ENCODE results near the gene HCN3. TPM values are rescaled to one million over a fixed set of nuclear protein-coding genes. Genes with fewer than 3 reads are reported as not detected.

Gene HCN3
- total RNA-seq, 4 donors from 2014 or later, result 1.7 to 2.7 (median 2.4) TPM

- no peak for DNase-seq (ENCODE audit: low spot score in 2 of 2)
- Histone ChIP-seq H3K4me3 (peak overlapping the region; percentile 53 to 89 (median 64)), H3K27ac (peak overlapping the region; percentile 96 to 100 (median 98)), H3K9me3 (no peaks in the 10 kb centered on the region), H3K4me1 (peaks cover 0 to 53% (median 25%) of the 10 kb centered on the region in 4 donors), H3K36me3 (peaks cover 0 to 28% (median 4%) of the 10 kb centered on the region in 3 donors), H3K27me3 (no peaks in the 10 kb centered on the region)
- WGBS, 2 donors, result 33 to 39% methylated on average over 21 to 24 of the region's 27 CpGs
- TF ChIP-seq POLR2A (IDR thresholded peaks at IDR 0.05) (no peak), EP300 (IDR thresholded peaks at IDR 0.05) (no peak)
- TF ChIP-seq, protein P1, sequence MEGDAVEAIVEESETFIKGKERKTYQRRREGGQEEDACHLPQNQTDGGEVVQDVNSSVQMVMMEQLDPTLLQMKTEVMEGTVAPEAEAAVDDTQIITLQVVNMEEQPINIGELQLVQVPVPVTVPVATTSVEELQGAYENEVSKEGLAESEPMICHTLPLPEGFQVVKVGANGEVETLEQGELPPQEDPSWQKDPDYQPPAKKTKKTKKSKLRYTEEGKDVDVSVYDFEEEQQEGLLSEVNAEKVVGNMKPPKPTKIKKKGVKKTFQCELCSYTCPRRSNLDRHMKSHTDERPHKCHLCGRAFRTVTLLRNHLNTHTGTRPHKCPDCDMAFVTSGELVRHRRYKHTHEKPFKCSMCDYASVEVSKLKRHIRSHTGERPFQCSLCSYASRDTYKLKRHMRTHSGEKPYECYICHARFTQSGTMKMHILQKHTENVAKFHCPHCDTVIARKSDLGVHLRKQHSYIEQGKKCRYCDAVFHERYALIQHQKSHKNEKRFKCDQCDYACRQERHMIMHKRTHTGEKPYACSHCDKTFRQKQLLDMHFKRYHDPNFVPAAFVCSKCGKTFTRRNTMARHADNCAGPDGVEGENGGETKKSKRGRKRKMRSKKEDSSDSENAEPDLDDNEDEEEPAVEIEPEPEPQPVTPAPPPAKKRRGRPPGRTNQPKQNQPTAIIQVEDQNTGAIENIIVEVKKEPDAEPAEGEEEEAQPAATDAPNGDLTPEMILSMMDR (IDR thresholded peaks at IDR 0.05), result no peak
Observed at GRCh38 chr1:155321639-155322503, 44.6 kb downstream of the HCN3 start.

- WGBS, 2 donors, result 1% methylated on average over 27 to 28 of the region's 28 CpGs
- peaks cover 0 to 53% (median 25%) of the 10 kb centered on the region in 4 donors for H3K4me1 ChIP-seq
- TF ChIP-seq EP300 (IDR thresholded peaks at IDR 0.05) (no peak), POLR2A (IDR thresholded peaks at IDR 0.05) (no peak)
- TF ChIP-seq, protein P1 (IDR thresholded peaks at IDR 0.05), result no peak
- no peak for DNase-seq (ENCODE audit: low spot score in 2 of 2)
- H3K27ac ChIP-seq, result peak overlapping the region; percentile 96 to 100 (median 98)
- peaks cover 0 to 34% (median 4%) of the 10 kb centered on the region in 3 donors for H3K36me3 ChIP-seq
- peak overlapping the region; percentile 53 to 89 (median 64) for H3K4me3 ChIP-seq
- no peaks in the 10 kb centered on the region for H3K27me3 ChIP-seq
- no peaks in the 10 kb centered on the region for H3K9me3 ChIP-seq
Observed at GRCh38 chr1:155322571-155322952, 45.3 kb downstream of the HCN3 start.

DNA sequence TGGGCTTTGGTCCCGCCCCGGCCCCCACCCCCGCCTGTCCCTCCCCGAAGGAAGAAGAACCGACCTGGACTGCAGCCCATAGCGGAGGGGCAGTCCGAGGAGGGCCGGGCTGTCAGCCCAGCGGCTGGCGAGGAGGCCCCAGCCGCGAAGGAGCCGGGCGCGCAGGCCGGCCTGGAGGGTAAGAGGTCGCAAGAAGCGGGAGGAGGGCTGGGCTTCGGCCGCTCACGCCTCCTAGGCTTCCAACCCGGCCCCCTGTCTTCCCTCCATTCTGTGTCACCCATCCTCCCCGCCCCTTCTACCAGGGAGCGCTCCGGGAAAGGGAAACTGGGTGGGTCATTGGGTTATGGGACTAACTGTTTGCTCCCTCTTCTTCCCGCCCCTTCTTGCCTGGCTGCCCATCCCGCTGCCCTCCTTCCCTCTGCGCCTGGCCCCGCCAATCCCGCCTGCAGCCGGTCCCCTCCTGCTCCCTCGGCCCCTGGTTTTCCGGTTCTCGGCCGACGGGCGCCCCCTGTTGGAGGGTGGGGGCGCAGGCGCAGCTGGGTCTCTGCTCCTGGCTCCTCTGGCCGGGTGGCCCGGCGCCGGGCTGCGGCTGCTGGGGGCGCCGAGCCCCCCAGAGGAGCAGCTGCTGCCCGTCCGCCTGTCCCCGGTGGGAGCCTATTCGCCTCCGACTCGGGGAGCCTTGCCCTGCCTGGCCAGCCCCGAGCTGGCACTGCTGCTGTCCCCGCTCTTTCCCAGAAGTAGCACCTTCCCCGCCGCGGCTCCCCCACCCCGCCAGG is 45.9 kb downstream of the HCN3 start:
- peaks cover 0 to 53% (median 25%) of the 10 kb centered on the region in 4 donors for H3K4me1 ChIP-seq
- 1% methylated on average over 34 to 41 of the region's 58 CpGs for WGBS, 2 donors
- peak; percentile 80 to 87 for DNase-seq (ENCODE audit: low spot score in 2 of 2)
- peaks cover 0 to 34% (median 2%) of the 10 kb centered on the region in 3 donors for H3K36me3 ChIP-seq
- no peaks in the 10 kb centered on the region for H3K27me3 ChIP-seq
- H3K4me3 ChIP-seq, result peak overlapping the region; percentile 53 to 89 (median 64)
- peak overlapping the region; percentile 96 to 100 (median 98) for H3K27ac ChIP-seq
- TF ChIP-seq POLR2A (IDR thresholded peaks at IDR 0.05) (peak; percentile 40 to 47), EP300 (IDR thresholded peaks at IDR 0.05) (peak; percentile 33 to 80)
- TF ChIP-seq, protein P1 (IDR thresholded peaks at IDR 0.05), result peak; percentile 98 to 99 (median 98)
- no peaks in the 10 kb centered on the region for H3K9me3 ChIP-seq

- H3K27ac ChIP-seq, result peak overlapping the region; percentile 96 to 100 (median 98)
- no peaks in the 10 kb centered on the region for H3K27me3 ChIP-seq
- 1% methylated on average over 13 to 24 of the region's 29 CpGs for WGBS, 2 donors
- DNase-seq (ENCODE audit: low spot score in 2 of 2), result peak; percentile 80 to 83
- peaks cover 0 to 53% (median 25%) of the 10 kb centered on the region in 4 donors for H3K4me1 ChIP-seq
- H3K36me3 ChIP-seq, result peaks cover 0 to 34% (median 0%) of the 10 kb centered on the region in 3 donors
- H3K4me3 ChIP-seq, result peak overlapping the region; percentile 53 to 89 (median 64)
- TF ChIP-seq POLR2A (IDR thresholded peaks at IDR 0.05) (no peak), EP300 (IDR thresholded peaks at IDR 0.05) (no peak)
- TF ChIP-seq, protein P1 (IDR thresholded peaks at IDR 0.05), result no peak
- no peaks in the 10 kb centered on the region for H3K9me3 ChIP-seq
Observed at GRCh38 chr1:155323729-155324036, 46.4 kb downstream of the HCN3 start.

All from tibial nerve (tissue), 4 donors.